ENCODE data around the gene NSRP1. TPM values are rescaled to one million over a fixed set of nuclear protein-coding genes. Genes with fewer than 3 reads are reported as not detected.

NSRP1 gene
- total and polyA plus RNA-seq, 2 of the 4 experiments (the other 2 are of a cell fraction): 3.4 to 14.2 TPM

GRCh38 chr17:30220414-30220813 lies 103.8 kb downstream of the NSRP1 start:
- Histone ChIP-seq H2AFZ (replicated peaks; ENCODE audit: low read length, poor library complexity) (no peak overlapping the region), H3K4me3 (ENCODE audit: insufficient read depth, low read depth, low read length) (no peak overlapping the region), H2AK5ac (ENCODE audit: low read depth, low read length) (no peak overlapping the region), H2BK15ac (ENCODE audit: low read depth, low read length) (no peak overlapping the region), H3K9ac (ENCODE audit: low read depth, low read length) (no peak overlapping the region), H3K27me3 (ENCODE audit: control insufficient read depth, insufficient read depth, low read length) (peaks cover 49% of the 10 kb centered on the region), H3K27ac (ENCODE audit: insufficient read depth, low read length) (no peak overlapping the region), H3K18ac (ENCODE audit: low read depth, low read length) (no peak overlapping the region), H4K20me1 (ENCODE audit: insufficient read depth, low read length) (no peaks in the 10 kb centered on the region), H4K5ac (ENCODE audit: low read depth, low read length) (no peak overlapping the region), H2BK5ac (ENCODE audit: low read depth, low read length, poor library complexity, severe bottlenecking) (no peak overlapping the region), H3K79me1 (ENCODE audit: low read depth in 1 of 2, low read length in 2 of 2) (no peaks in the 10 kb centered on the region), H2BK120ac (ENCODE audit: low read depth, low read length) (no peak overlapping the region), H4K91ac (ENCODE audit: insufficient read depth, low read depth, low read length) (no peak overlapping the region), H4K8ac (ENCODE audit: low read depth in 2 of 2, low read length in 2 of 2) (no peak overlapping the region), H3K4ac (ENCODE audit: low read depth, low read length) (no peak overlapping the region), H2AK9ac (replicated peaks; ENCODE audit: low read depth, low read length, poor library complexity) (no peak overlapping the region), H3K9me3 (ENCODE audit: control insufficient read depth, insufficient read depth, low read length) (no peaks in the 10 kb centered on the region), H2BK20ac (ENCODE audit: low read depth, low read length) (no peak overlapping the region), H3K56ac (ENCODE audit: extremely low read depth, insufficient read depth, low read length) (no peak overlapping the region), H3K14ac (replicated peaks; ENCODE audit: low read depth, low read length) (no peak overlapping the region), H3K9me1 (ENCODE audit: insufficient read depth, low read length) (0 out of 2 replicates have a peak, but pooled peaks cover 3% of the 10 kb centered on the region), H3K4me1 (ENCODE audit: control insufficient read depth, insufficient read depth, low read length) (no peaks in the 10 kb centered on the region), H3K36me3 (ENCODE audit: control insufficient read depth, insufficient read depth, low read length) (no peaks in the 10 kb centered on the region), H3K4me2 (ENCODE audit: low read depth, low read length) (no peak overlapping the region), H3K23ac (ENCODE audit: low read depth, low read length) (no peak overlapping the region)
- intact Hi-C loops (cut with micrococcal nuclease) (no loop called here), in situ Hi-C loops (cut with MboI; ENCODE audit: low sequenced_read_pairs) (no loop called here), dilution Hi-C loops (cut with HindIII; ENCODE audit: low sequenced_read_pairs, unreplicated experiment) (no loop called here)
- WGBS, 2 experiments (ENCODE audit: extremely low coverage in 2 of 2, insufficient read length in 1 of 2): 88% methylated on average over 1 of the region's 5 CpGs; no CpG with 5 or more reads in 1 of the 2 experiments
- no TSS peak for BruUV-seq (replicated peaks)
- DNase-seq (no peak), ATAC-seq (ENCODE audit: low read depth) (no peak)
- TF ChIP-seq CHD1 (IDR thresholded peaks at IDR 0.05; ENCODE audit: low read depth, low read length) (no peak), BHLHE40 (IDR thresholded peaks at IDR 0.05; ENCODE audit: low read depth, low read length) (no peak), SMC3 (IDR thresholded peaks at IDR 0.05; ENCODE audit: low read depth, low read length) (no peak), NFE2L2 (IDR thresholded peaks at IDR 0.05; ENCODE audit: low read depth, low read length) (no peak), MXI1 (IDR thresholded peaks at IDR 0.05; ENCODE audit: borderline replicate concordance, low read depth, low read length) (no peak), RCOR1 (IDR thresholded peaks at IDR 0.05; ENCODE audit: insufficient replicate concordance, low read length) (no peak)
- ChIA-PET CTCF (no interaction called here), POLR2A (ENCODE audit: unreplicated experiment) (no interaction called here)

Measured in IMR-90 (cell line).